Stimulated activated naive B cell treated with anti-CD40 and anti-IgM and Interleukin-4, amounts not matched to agents 10 μg/mL and 1 μg/mL and 100 μg/mL, for 72 hours (primary cell): ENCODE data around the gene ATOH8.
"Not testable (repeated sequence)": the region's sequence is repeated elsewhere in the genome, so short reads cannot be mapped to it uniquely, and the experiment has no call there.

Experiments
- ATAC-seq, 2 donors: fragments of 150-1000 bp; cut with Tn5 transposase; replicated peaks; 2 replicates each; pipeline ENCODE4 v1.10.0; 2021; ENCODE audit warnings: moderate library complexity in 1 of 2
- DNase-seq: peaks from one replicate; pipeline ENCODE4 v3.0.0; 2021
- H3K27ac Mint-ChIP-seq: one replicate; pipeline ENCODE4 v1.8.0; 2022; ENCODE audit warnings: mild to moderate bottlenecking, mixed read lengths
- H3K27me3 Mint-ChIP-seq, 2 donors: one replicate each; pipeline ENCODE4 v1.8.0; 2022; ENCODE audit warnings: mixed read lengths in 2 of 2
- H3K36me3 Mint-ChIP-seq, 2 donors: one replicate each; pipeline ENCODE4 v1.8.0; 2022; ENCODE audit warnings: mixed read lengths in 2 of 2, mild to moderate bottlenecking in 1 of 2
- H3K4me1 Mint-ChIP-seq, 2 donors: one replicate each; pipeline ENCODE4 v1.8.0; 2022; ENCODE audit warnings: mixed read lengths in 2 of 2, mild to moderate bottlenecking in 1 of 2
- H3K4me3 Mint-ChIP-seq, 2 donors: one replicate each; pipeline ENCODE4 v1.8.0; 2022; ENCODE audit warnings: mild to moderate bottlenecking in 2 of 2, mixed read lengths in 2 of 2, moderate library complexity in 1 of 2
- H3K9me3 Mint-ChIP-seq, 2 donors: one replicate each; pipeline ENCODE4 v1.8.0; 2022; ENCODE audit warnings: mixed read lengths in 2 of 2, mild to moderate bottlenecking in 1 of 2

ATOH8 gene

DNA sequence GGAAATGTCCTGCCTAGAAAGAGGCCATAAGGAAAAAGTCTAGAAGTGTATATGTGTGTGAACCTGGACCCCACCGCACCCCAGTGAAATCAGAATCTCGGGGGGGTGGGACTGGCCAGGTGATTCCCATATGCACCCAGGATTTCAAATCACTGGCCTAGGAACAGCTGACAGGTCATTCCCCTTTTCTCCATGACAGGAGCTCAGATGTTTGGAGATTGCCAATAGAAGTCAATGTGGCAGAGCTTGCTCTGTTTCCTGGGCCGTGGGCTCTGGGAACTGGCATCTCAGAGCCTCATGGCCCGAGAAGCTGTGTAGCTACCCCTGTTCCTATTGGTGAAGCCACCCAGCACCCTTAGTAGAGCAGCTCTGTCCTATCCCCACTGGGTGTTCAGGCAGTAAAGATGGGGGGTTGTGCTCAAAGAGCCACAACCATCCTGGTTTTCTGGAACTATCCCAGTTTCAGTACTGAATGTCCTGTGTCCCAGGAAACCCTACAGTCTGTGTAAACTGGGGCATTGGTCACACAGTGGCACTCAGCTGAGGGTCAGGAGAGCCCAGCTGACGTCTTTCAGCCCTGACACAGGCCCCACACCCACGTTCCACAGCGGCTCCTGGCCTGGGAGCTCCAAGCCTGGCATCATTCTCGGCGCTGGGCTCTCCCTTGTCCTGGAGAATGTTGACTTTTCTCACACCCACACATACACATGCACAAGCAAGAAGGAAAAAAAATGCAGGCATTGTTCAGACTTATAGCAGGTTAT is 40.8 kb upstream of the ATOH8 start:
- Mint-ChIP-seq H3K27ac (no peak overlapping the region), H3K27me3 (peaks cover 10 to 36% of the 10 kb centered on the region in 2 donors), H3K9me3 (no peaks in the 10 kb centered on the region), H3K4me1 (peaks cover 0 to 6% of the 10 kb centered on the region in 2 donors), H3K4me3 (no peak overlapping the region), H3K36me3 (no peaks in the 10 kb centered on the region)
- ATAC-seq (no peak), DNase-seq (no peak)

- no peak for DNase-seq
- Mint-ChIP-seq H3K4me3 (no peak overlapping the region), H3K4me1 (peaks cover 0 to 6% of the 10 kb centered on the region in 2 donors), H3K36me3 (no peaks in the 10 kb centered on the region), H3K27ac (no peak overlapping the region), H3K9me3 (no peaks in the 10 kb centered on the region), H3K27me3 (peaks cover 10 to 44% of the 10 kb centered on the region in 2 donors)
- ATAC-seq: no peak
Observed at GRCh38 chr2:85713836-85714235, 40.0 kb upstream of the ATOH8 start.

DNA sequence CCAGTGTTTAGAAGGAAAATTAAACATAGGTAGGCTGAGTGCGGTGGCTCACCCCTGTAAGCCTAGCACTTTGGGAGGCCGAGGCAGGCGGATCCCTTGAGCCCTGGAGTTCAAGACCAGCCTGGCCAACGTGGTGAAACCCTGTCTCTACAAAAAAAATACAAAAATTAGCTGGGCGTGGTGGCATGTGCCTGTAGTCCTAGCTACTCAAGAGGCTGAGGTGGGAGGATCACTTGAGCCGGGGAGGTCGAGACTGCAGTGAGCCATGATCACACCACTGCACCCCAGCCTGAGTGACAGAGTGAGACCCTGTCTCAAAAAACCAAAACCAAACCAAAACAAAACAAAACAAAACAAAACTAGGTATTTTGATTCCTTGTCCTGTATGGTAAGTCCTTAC is 39.4 kb upstream of the ATOH8 start:
- H3K9me3 Mint-ChIP-seq, H3K27ac Mint-ChIP-seq, H3K36me3 Mint-ChIP-seq, H3K4me3 Mint-ChIP-seq, H3K4me1 Mint-ChIP-seq, DNase-seq, ATAC-seq: not testable (repeated sequence)
- H3K27me3 Mint-ChIP-seq: peaks cover 10 to 47% of the 10 kb centered on the region in 2 donors

DNA sequence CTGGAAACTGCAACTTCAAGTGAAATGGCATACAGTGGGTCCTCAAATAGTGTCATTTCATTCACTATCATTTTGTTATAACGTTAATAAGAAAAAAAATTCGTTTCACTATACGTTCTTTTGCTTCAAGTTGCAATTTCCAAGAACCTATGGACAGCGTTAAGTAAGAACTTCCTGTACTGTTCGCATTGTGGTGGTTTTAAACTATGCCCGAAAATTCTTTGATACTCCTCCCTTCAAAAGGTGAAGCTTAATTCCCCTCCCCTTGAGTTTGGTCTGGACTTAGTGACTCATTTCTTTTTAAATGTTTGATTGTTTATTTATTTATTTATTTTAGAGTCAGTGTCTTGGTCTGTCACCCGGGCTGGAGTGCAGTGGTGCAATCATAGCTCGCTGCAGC is 39.0 kb upstream of the ATOH8 start:
- H3K4me1 Mint-ChIP-seq: peaks cover 0 to 6% of the 10 kb centered on the region in 2 donors
- ATAC-seq (no peak), DNase-seq (no peak)
- H3K4me3 Mint-ChIP-seq: no peak overlapping the region
- H3K36me3 Mint-ChIP-seq: no peaks in the 10 kb centered on the region
- H3K9me3 Mint-ChIP-seq: no peaks in the 10 kb centered on the region
- peaks cover 10 to 47% of the 10 kb centered on the region in 2 donors for H3K27me3 Mint-ChIP-seq
- no peak overlapping the region for H3K27ac Mint-ChIP-seq

GRCh38 chr2:85716346-85716914 is 37.4 kb upstream of the ATOH8 start:
- Mint-ChIP-seq H3K27ac (no peak overlapping the region), H3K9me3 (peaks cover 0 to 2% of the 10 kb centered on the region in 2 donors), H3K4me3 (no peak overlapping the region), H3K4me1 (peaks cover 0 to 6% of the 10 kb centered on the region in 2 donors), H3K27me3 (peaks cover 3 to 35% of the 10 kb centered on the region in 2 donors), H3K36me3 (no peaks in the 10 kb centered on the region)
- ATAC-seq: no peak
- DNase-seq: no peak

- H3K4me1 Mint-ChIP-seq: peaks cover 0 to 2% of the 10 kb centered on the region in 2 donors
- H3K4me3 Mint-ChIP-seq: no peak overlapping the region
- peaks cover 0 to 2% of the 10 kb centered on the region in 2 donors for H3K9me3 Mint-ChIP-seq
- H3K27me3 Mint-ChIP-seq: peaks cover 0 to 27% of the 10 kb centered on the region in 2 donors
- no peak for ATAC-seq
- no peaks in the 10 kb centered on the region for H3K36me3 Mint-ChIP-seq
- H3K27ac Mint-ChIP-seq: no peak overlapping the region
- no peak for DNase-seq
Observed at GRCh38 chr2:85717308-85718008, 36.3 kb upstream of the ATOH8 start.

DNA sequence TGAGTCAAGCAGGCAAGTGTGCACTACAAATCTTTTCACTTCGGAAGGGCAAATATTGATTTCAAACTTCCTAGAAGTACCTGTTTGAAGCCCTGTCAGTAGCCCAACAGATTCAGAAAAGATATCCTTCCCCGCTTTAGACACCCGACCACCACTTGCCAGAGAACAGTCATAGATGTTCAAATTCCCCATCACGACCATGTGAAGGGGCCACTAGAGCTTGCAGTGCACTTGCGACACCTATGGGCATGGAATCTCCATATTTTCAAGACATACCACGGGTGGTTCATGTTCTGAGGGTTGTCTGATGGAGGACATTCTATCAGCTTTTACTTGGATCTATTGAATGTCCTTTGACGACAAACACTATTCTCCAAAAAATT is 35.8 kb upstream of the ATOH8 start:
- Mint-ChIP-seq H3K4me3 (no peak overlapping the region), H3K4me1 (no peaks in the 10 kb centered on the region), H3K36me3 (no peaks in the 10 kb centered on the region), H3K9me3 (peaks cover 0 to 2% of the 10 kb centered on the region in 2 donors), H3K27ac (no peak overlapping the region), H3K27me3 (peaks cover 0 to 22% of the 10 kb centered on the region in 2 donors)
- DNase-seq (no peak), ATAC-seq (no peak)

GRCh38 chr2:85718885-85719492 is 34.8 kb upstream of the ATOH8 start:
- Mint-ChIP-seq H3K9me3 (peaks cover 0 to 2% of the 10 kb centered on the region in 2 donors), H3K36me3 (no peaks in the 10 kb centered on the region), H3K4me3 (no peak overlapping the region), H3K27me3 (peaks cover 0 to 15% of the 10 kb centered on the region in 2 donors), H3K4me1 (no peaks in the 10 kb centered on the region), H3K27ac (no peak overlapping the region)
- ATAC-seq (no peak), DNase-seq (no peak)

DNA sequence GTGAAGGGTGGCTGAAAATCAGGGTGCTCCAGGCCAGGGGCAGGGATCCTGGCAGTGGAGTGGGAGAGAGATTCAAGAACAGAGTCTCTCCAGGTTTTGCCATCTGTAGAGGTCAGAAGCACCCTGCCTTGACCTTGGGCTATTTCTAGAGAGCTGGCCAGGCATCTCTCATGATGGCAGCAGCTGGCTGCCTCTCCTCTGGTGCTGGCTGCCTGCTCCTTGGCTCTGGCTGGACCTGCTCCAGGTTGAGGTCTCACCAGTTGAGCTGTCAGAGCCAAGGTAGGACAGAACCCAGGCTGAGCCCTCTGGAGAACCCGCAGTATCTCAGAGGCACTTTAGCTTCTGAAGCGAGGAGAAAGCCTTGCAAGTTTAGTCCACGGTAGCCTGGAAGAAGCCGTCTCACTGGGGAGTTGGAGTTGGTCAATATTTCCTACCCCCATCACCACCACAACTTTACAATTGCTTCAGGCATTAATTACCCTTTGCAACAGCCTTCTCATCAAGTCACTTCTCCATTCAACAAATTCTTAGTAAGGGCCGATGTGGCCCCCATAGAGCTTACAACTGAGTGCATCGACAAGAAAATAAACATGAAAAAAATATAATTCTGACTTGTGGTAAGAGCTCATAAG is 34.1 kb upstream of the ATOH8 start:
- peaks cover 0 to 11% of the 10 kb centered on the region in 2 donors for H3K27me3 Mint-ChIP-seq
- H3K4me1 Mint-ChIP-seq: no peaks in the 10 kb centered on the region
- no peaks in the 10 kb centered on the region for H3K36me3 Mint-ChIP-seq
- H3K9me3 Mint-ChIP-seq: peaks cover 0 to 2% of the 10 kb centered on the region in 2 donors
- H3K27ac Mint-ChIP-seq: no peak overlapping the region
- DNase-seq (no peak), ATAC-seq (no peak)
- H3K4me3 Mint-ChIP-seq: no peak overlapping the region

DNA sequence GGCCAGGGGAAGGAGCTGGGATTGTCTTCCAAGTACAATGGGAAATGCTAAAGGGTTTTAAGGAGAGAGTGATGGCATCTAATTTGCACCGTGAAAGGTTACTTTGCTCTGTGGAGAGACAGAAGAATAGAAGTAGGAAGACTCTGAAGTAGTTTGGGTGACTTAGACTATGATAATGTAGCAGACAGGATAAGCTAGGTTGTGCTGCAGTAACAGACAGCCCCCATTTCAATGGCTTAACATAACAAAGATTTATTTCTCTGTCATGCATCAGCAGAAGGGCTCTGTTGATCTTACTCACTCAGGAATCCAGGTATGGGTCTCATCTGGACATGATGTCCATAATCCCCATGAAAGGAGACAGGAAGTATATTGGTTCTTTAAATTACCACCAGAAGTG is 33.3 kb upstream of the ATOH8 start:
- ATAC-seq: no peak
- no peaks in the 10 kb centered on the region for H3K4me1 Mint-ChIP-seq
- no peak overlapping the region for H3K4me3 Mint-ChIP-seq
- no peak for DNase-seq
- H3K27me3 Mint-ChIP-seq: peaks cover 4 to 16% of the 10 kb centered on the region in 2 donors
- peaks cover 0 to 2% of the 10 kb centered on the region in 2 donors for H3K9me3 Mint-ChIP-seq
- H3K36me3 Mint-ChIP-seq: no peaks in the 10 kb centered on the region
- no peak overlapping the region for H3K27ac Mint-ChIP-seq

- no peak overlapping the region for H3K4me3 Mint-ChIP-seq
- no peaks in the 10 kb centered on the region for H3K4me1 Mint-ChIP-seq
- no peak for DNase-seq
- H3K27ac Mint-ChIP-seq: no peak overlapping the region
- H3K27me3 Mint-ChIP-seq: peaks cover 5 to 18% of the 10 kb centered on the region in 2 donors
- no peak for ATAC-seq
- peaks cover 0 to 2% of the 10 kb centered on the region in 2 donors for H3K9me3 Mint-ChIP-seq
- no peaks in the 10 kb centered on the region for H3K36me3 Mint-ChIP-seq
Observed at GRCh38 chr2:85721641-85722040, 32.1 kb upstream of the ATOH8 start.

GRCh38 chr2:85722519-85722918 is 31.3 kb upstream of the ATOH8 start:
- H3K9me3 Mint-ChIP-seq: peaks cover 0 to 2% of the 10 kb centered on the region in 2 donors
- ATAC-seq (no peak), DNase-seq (no peak)
- H3K27me3 Mint-ChIP-seq: peaks cover 5 to 18% of the 10 kb centered on the region in 2 donors
- H3K4me3 Mint-ChIP-seq: no peak overlapping the region
- no peak overlapping the region for H3K27ac Mint-ChIP-seq
- no peaks in the 10 kb centered on the region for H3K36me3 Mint-ChIP-seq
- H3K4me1 Mint-ChIP-seq: no peaks in the 10 kb centered on the region

- DNase-seq (no peak), ATAC-seq (no peak)
- H3K9me3 Mint-ChIP-seq: peaks cover 0 to 2% of the 10 kb centered on the region in 2 donors
- peaks cover 7 to 21% of the 10 kb centered on the region in 2 donors for H3K27me3 Mint-ChIP-seq
- H3K4me3 Mint-ChIP-seq: no peak overlapping the region
- H3K27ac Mint-ChIP-seq: no peak overlapping the region
- H3K36me3 Mint-ChIP-seq: no peaks in the 10 kb centered on the region
- peaks cover under 1% of the 10 kb centered on the region in 2 donors for H3K4me1 Mint-ChIP-seq
Observed at GRCh38 chr2:85723707-85724360, 30.0 kb upstream of the ATOH8 start.
